Activated CD4-positive, alpha-beta T cell treated with anti-CD3 and anti-CD28 coated beads, Interleukin-10, Interleukin-2, amounts not matched to agents 100 ng/mL and 50 ng/mL, durations not matched to agents 16 hours and 8 hours (primary cell): ENCODE results near the gene PALD1.

Experiments used
- DNase-seq: peaks from one replicate; pipeline ENCODE4 v3.0.0-alpha.2; 2020

PALD1 gene

DNA sequence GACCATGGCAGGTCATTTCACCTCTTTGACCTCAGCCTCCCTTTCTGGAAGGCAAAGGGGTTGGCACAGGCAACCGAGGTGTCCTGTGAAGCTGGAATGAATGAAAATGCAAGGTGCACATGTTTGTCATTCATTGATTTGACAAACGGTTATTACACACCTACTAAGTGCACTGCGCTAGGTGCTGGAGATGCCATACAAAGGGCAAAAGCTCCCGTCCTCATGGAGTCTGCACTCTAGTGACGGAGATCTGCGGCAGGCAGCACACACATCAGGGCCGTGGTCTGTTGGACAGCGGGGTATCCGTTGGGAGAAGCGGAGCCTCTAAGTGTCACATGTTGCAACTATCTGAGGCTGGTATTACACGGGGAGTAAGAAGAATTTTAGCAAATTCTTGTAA, 79.7 kb downstream of the PALD1 start:
- DNase-seq = no peak

- peak; percentile 77 for DNase-seq
Observed at GRCh38 chr10:70558871-70559810, 80.6 kb downstream of the PALD1 start.

DNA sequence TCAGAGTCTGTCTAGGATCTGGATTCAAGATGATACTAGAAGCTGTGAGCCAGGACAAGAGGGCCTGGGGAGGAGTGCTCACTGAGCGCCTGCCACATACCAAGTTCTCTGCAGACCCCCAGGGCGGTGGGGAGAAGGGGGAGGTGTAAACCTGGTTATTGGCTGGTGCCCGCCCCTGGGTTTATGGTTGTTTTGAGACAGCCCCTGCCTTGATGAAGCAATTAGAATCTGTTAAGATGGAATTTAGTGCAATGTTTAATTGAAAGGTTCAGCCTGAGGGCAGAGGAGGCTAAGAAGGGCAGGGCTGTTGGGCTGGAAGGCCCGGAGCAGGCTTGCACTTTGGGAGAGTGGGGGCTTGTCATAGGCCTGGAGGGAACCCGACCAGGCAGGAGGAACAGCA, 81.3 kb downstream of the PALD1 start:
- no peak for DNase-seq

DNA sequence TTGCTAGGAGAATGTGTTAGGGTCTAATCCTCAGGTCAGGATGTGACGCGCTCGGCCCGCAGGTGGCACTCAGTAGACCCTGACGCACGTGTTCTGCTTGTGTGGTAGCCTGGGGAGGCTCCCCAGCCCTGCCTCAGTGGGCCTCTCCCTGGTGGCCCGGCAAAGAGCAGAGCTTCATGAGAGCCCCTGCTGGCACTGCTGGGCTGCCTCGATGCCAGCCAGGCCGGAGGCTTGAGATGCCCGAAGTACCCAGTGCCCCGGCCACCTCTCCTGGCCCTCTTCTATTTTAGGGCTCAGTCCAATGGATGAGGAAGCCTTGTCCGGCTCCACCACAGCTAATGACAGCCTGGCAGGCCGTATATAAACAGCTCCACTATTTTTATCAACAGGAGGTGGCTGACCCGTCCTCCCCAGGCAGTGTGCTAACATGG, 82.0 kb downstream of the PALD1 start:
- DNase-seq = no peak

- no peak for DNase-seq
Observed at GRCh38 chr10:70561070-70561469, 82.5 kb downstream of the PALD1 start.

- no peak for DNase-seq
Observed at GRCh38 chr10:70561558-70561957, 83.0 kb downstream of the PALD1 start.

DNA sequence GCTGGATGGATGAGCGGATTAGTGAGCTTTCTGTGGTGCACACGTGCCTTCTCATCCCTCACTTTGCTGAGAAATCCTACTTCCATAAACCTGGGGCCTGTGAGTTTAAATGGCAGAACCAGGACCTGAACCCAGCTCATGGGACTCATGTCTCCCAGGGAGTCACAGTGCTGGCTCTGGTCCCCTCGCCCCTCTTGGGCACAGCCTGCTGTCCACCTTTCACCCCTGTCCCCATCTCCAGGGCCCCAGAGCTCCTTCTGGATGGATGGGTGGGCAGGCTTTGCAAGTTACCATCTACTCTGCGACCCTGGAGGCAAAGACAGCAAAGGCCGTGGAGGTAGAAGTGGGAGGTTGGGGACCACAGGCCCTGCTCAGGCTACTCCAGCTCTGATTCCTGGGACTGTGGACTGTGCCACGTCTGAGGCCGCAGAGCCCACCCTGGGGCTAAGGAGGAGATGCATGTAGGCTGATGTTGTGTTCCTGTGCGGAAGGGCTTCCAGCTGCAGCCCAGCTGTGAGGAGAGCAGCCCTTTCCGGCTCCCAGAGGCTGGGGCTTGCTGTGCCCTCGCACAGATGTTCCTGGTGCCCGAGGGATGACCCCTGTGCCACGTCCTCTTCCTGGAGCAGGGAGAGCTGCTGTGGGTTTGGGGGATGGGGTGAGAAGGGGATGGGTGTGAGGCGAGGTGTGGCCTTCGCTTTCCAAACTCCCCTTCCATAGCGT, 83.6 kb downstream of the PALD1 start:
- DNase-seq = no peak

- DNase-seq = no peak
Observed at GRCh38 chr10:70563230-70563629, 84.7 kb downstream of the PALD1 start.

DNA sequence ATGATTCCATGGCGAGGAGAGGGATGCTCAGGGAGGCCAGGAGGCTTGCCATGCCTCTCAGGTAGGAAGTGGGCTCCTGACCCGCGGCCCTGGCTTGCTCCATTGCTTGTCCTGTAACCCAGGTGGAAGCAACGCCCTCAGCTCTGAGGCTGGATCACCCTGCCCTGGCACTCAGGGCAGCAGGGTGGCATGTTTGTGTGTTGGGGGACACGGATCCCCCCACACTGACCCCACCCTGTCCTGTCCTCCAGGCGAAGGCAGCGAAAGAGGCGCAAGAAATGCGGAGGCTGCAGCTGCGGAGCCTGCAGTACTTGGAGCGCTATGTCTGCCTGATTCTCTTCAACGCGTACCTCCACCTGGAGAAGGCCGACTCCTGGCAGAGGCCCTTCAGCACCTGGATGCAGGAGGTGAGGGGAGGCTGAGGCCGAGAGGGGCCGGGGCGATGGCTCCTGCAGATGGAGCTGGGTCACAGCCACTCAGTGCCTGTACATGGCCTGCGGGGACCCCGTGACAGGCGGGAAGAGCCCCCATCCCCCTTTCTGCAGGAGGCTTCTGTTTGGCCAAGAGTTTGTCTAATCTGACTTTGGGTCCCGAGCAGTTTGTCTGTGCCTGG, 85.7 kb downstream of the PALD1 start:
- DNase-seq = no peak

DNA sequence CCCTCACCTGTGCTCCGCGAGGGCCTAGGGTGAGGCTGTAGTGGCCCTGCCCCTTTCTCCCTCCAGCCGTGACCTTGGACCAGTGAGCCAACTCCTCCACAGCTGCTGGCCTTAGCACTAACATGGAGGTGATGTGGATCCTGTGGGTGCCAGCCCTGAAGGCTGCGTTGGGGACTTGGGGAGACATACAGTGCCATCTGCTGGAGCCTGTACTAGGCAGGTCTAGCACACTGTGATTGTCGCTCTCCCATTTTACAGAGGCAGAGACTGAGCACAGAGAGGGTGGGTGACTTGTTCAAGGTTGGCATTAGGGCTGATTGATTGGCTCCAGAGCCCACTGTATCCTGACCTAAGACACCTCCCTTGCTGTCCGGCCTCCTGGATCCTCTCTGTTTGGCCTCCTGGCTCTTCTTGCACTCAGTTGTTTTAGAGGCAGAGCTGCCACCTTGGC, 86.4 kb downstream of the PALD1 start:
- DNase-seq = no peak

GRCh38 chr10:70565556-70566514, 87.3 kb downstream of the PALD1 start:
- DNase-seq = no peak

GRCh38 chr10:70566515-70567290, 88.1 kb downstream of the PALD1 start:
- DNase-seq = no peak

GRCh38 chr10:70567603-70568002, 89.0 kb downstream of the PALD1 start:
- DNase-seq = no peak

- DNase-seq = no peak
Observed at GRCh38 chr10:70568113-70568512, 89.5 kb downstream of the PALD1 start.

DNA sequence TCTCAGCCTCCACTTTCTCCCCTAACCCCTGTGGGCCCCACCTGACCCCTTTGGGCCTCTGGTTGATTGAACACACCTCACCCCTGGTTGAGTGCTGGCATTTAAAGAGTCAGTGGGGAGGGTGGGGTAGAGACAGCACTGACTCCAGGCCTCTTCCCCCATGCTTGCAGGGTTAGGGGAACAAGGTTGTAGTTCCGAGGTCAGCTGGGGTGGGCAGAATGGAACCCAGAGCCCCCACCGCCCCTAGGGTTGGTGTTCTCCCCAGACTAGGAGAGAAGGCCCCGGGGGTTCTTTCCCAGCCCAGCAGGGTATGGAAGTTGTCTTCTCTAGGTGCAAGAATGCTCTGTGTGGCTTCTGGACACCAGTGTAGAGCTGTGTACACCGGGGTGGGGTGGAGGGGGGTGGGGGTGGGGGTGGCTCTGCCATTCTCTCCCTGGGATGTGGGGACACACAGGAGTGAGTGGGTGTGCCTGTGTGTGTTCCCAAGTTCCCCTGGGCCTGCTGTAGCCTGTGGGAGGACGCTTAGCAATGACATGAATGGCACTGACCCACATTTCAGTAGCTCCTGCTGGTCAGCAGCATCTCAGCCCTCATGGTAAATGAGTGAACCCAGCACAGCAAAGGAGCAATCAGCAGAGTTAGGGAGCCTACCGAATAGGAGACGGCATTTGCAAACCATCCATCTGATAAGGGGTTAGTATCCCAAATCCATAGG, 90.4 kb downstream of the PALD1 start:
- no peak for DNase-seq

- no peak for DNase-seq
Observed at GRCh38 chr10:70571236-70571635, 92.7 kb downstream of the PALD1 start.

DNA sequence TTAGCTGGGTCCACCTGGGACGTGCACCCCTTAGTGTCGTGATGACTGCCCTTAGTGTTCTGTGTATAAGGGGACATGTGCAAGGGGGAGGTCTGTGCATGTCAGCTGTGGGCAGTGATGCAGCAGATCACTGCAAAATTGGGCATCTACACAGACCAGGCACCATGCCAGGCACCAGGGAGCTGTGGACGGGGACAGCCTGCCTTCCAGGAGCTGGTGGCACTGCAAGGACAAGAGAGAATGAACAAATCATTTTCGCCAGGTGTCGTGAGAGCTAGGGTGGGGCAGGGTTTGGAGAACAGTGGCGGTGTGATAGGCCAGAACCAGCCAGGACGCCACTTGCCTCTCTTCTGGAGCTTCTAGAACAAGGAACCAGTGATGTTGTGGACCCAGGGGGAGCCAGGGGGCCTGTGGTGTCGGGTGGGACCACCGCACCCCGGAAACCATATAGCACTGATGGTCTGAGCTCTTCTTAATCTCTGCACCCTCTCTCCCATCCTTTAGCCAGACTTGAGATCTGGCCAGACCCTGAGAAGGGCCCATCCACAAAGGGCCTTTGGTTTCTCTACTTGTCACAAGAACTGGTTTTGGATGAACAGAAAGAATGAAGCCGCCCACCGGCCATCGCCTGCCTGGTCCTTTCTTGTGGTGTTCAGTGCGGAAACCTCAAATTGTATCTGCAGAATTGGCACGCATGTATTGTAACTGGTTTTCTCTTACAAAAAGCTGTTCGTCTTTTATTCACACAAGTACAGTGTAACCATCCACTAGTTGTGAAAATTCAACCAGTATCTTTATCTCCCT, 93.3 kb downstream of the PALD1 start:
- no peak for DNase-seq

DNA sequence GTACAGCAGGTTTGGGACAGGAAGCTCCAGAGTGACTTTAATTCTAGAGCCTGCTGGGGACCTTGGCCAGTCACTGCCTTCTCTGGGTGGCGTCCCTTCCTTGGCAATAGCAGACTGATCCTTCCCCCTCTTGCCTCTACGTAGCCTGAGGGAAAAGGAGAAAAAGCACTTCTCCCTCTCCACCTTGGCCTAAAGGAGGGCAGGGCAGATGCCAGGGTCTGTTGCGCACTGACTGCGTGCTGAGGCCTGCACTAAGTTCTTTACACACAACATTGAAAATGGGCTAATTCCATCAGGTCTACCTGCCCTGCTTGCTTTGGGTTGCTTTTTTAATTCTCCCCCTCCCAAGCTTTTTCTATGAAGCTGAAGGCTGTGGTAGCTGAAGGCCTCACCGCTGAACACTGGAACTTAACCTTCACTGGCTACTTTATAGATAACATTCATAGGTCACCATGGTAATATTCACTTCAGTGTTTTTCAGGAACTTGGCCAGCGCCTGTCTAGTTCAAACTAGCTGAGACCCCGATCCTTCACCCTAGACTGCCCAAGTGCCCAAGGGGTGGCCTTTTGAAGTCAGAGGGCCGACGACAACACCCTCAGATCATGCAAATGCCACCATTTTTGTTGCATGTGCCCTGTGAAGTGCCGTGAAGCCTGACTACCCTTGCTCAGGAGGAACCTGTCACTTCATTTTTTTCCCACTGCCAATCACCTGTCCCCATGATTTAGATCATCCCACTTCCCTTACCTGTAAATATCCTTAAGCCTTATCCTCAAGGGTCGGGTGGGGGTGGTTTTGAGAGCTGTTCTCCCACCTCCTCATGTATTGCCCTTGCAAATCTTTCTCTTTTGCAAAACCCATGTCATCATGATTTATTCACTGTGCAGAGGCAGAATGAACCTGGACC, 95.3 kb downstream of the PALD1 start:
- DNase-seq = no peak

DNA sequence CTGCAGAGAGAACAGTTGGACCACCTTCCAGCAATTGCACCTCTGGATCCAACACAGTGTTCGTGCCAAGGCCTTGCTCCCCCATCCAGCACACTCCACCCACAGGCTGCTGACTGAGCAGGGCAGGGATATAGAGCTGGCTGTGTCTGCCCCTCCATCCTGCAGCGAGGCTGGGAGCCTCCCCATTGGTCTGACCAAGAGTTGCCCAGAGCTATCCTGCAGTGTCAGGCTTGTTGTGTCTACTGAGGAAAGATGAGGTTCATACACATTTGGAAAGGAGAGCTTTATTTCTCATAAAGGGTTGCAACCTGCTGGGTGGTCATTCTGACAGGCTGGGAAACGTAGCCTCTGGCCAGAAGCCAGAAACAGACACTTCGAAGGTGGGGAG, 96.9 kb downstream of the PALD1 start:
- no peak for DNase-seq
